GM21526 (cell line): ENCODE results near the gene VEZF1.
"Not testable (repeated sequence)": the region's sequence is repeated elsewhere in the genome, so short reads cannot be mapped to it uniquely, and the experiment has no call there.

Source experiments
- ATAC-seq: cut with Tn5 transposase; IDR thresholded peaks from one replicate; pipeline ENCODE4 v1.9.1; 2021; ENCODE audit warnings: moderate library complexity; ENCODE audit not compliant: unreplicated experiment, low FRiP score

The VEZF1 gene

DNA sequence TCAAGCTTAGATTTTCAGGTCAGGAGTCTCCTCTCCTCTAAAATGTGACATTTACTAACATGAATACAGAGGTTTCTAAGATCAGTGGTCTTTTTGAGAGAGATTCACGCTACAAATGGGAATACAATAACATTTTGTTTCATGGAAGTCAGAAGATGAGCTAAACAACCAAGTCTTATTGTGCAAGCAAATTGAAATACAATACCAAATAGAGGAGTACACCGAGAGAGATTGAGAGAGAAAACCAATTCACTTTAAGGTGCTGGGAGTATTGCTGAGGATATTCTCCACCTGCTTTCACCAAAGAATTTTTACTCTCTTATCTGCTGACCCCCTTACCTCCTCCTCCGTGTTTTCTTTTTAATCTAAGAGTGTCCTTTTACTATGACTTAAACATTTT lies 11.5 kb downstream of the VEZF1 start:
- ATAC-seq: no peak

DNA sequence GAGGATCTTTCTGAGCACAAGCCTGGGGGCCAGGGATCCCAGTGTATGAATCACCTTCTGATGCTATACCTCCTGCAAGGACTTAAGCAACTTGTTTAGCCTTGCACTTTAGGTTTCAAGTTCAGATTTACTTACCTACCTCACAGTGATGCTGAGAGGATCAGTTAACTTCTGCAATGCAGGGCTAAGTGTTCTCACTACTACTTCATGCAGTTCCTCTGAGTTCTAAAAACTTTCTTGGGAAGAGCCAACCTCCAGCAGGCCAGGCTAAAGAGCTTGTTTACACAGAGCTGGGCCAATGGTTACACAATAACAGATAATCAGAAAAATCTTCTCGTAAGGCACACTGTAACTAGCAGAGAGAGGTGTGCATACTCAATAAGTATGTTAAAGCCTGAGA lies 13.0 kb downstream of the VEZF1 start:
- ATAC-seq: no peak

DNA sequence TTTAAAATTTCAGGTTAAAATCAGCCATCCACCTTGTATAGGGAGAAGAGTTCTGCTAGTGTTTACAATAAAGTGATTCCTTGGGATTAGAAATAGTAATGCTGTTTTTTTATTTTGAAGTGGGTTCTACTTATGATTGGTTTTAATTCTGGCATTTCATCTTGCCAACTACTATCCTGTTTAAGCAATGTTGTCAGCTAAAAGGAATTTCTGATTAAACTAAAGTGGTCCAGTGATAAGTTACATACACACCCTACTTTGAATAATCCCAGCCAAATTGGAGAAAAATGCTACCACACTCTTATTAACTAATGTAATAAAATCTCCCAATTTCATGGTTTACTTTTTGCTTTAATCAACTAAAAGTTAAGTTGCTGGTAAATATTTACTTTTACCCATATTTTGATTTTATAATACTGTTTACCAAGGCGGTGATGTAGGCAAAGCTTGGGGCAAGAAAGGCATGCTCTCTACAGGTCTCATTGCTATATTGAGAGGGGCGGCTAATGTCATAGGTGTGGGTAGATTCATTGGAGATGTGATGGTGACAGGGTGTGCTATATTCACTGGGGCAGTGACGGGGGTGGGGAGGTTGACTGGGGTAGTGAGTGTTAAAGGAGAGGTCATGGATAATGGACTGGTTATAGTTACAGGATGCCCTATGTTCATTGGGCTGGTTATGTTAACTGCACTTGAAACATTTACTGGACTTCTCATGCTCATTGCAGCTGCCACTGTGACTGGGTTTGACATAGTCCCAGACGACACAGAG lies 13.8 kb downstream of the VEZF1 start:
- not testable (repeated sequence) for ATAC-seq

DNA sequence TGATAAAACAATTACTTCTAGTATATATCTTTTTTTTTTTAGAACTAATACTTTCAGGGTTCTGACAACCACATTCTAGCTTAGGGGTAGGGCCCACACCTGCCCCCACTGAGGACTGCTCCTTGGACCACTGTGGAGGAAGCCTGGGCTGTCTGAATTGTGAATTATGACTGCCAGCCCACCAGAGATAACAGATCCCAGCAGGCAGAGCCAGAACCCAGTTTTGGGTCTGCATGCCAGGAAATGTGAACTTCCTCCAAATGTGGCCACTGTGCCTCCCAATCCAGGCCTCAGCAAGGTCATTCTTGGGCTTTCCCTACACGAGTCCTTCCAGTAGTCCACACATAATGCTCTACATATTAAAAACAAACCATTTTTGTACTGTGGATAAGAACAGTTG lies 15.9 kb downstream of the VEZF1 start:
- ATAC-seq: no peak

DNA sequence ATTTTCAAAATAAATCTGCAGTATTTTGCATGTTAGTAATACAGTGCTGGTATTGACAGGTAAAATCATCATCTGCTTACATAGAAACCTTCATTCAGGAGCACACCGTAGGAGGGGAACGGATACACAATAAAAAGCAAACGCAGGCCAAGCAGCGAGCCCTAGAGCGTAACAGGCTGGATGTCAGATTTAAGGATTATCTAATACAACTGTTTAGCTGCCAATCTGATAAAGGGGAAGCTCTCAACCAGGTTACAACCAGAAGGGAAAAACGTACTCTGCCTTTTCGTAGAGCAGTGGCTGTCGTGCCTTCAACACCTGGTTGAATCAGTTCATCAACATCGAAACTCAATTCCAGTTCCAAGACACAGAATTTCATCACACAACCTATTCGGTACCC lies 16.5 kb downstream of the VEZF1 start:
- ATAC-seq: no peak

DNA sequence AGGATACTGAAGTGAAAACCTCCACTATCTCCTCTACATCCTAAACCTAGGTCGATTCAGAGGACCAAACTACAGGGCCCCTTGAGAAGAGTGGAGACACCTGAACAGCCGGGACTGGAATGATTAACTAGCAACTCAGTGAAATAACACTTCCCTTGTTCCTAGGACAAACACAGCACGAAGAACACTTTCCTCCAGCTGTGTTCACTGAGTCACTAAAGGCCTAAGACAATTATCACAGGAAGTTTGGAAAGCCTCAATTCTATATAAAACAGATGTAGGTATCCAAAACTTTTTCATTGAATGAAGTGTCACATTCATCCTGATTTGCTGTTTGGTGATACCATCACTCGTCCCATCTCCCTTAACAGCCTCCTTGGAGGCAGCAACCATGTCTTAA lies 17.3 kb downstream of the VEZF1 start:
- ATAC-seq: no peak

DNA sequence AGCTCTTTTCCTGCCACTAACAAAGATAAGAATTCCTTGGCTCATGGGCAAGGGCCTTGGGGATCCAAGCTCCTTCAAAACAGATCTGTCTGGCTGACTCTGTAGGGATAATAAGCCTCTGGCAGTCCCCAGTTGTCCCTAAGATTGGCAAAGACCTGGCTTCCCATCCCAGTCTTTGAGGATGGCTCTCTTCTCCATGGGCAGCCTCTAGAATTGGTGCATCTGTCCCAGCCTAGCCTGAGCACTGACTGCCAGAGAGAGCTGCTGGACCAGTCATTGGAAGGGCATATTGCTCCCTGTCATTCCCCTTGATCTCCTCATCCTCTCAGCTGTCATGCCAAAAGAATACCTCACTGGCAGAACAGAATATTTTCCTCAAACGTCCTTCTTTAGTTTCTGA lies 19.6 kb downstream of the VEZF1 start:
- ATAC-seq: no peak

DNA sequence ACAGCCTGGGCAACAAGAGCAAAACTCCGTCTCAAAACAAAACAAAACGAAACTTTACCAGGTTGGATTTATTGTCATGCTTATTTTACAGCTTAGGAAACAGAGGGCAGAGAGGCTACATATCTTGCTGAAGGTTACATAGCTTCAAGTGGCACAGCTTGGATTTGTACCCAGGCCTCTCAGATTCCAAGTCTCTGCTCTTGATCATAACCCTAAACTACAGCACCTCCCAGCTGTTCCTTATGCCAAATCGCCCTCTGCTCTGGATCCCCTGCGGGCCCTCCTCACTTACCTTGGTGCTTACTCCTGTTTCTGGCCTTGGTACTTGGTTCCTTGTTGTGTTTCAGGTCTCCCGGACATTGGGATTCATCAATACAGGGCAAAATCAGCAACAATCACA lies 21.2 kb downstream of the VEZF1 start:
- no peak for ATAC-seq

DNA sequence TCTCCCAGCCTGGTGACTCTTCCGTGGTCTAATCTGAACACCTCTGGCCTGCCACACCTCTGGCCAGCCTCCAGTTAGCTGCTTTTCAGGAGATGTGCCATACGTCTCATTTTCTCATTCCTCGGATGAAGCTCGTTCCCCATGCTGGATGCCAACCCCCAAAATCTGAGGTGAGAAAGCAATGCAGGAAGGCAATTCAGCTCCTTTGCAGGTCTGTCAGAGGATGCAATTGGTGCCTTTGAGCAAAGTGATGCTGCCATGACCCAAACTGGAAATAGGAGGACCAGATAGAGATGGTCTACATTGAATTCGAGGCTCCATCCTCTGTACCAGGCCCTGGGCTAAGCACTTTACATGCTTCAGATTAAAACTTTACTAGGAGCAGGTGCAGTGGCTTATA lies 21.8 kb downstream of the VEZF1 start:
- ATAC-seq: no peak

DNA sequence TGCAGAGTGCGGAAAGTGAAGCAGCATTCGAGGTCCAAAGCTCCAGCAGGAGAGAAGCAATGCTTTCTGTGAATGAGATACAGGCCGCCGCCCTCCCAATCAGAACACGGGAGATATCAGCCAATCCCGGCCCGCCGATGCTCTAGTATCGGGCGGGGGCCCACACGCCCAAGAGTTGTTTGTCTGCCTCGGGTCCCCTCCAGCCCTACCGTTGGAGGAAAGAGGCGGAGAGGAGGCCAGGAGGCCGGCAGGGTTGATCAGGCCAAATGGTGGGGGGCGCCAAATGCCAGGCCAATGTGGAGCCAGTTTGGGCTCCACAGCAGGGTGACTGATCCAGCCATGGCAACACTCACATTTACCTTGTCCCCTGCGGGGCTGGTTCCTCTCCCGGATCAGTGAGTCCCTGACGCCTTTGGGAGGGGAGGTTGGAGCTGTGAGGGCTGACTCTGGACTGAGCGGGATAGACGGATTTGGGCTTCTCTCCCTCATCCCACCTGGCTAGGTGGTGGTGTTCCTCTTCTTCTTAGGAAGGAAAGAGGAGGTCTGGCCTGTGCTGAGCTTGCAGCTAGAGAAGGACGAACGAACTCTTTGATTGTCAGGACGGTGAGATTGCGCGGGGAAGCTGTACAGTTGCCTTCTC lies 22.4 kb downstream of the VEZF1 start:
- no peak for ATAC-seq

DNA sequence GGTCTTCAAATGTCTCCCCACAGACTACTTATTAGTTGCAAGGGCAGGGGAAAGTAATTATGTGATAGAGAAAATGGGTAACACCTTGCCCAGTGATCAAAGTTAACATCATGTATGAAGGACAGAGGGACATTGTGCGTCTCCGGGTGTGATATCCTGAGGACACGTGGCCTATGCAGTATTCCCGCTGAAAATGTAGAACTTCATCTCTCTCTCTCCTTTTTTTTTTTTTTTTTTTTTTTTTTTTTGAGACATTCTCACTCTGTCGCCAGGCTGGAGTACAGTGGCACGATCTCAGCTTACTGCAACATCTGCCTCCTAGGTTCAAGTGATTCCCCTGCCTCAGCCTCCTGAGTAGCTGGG lies 24.9 kb downstream of the VEZF1 start:
- no peak for ATAC-seq

DNA sequence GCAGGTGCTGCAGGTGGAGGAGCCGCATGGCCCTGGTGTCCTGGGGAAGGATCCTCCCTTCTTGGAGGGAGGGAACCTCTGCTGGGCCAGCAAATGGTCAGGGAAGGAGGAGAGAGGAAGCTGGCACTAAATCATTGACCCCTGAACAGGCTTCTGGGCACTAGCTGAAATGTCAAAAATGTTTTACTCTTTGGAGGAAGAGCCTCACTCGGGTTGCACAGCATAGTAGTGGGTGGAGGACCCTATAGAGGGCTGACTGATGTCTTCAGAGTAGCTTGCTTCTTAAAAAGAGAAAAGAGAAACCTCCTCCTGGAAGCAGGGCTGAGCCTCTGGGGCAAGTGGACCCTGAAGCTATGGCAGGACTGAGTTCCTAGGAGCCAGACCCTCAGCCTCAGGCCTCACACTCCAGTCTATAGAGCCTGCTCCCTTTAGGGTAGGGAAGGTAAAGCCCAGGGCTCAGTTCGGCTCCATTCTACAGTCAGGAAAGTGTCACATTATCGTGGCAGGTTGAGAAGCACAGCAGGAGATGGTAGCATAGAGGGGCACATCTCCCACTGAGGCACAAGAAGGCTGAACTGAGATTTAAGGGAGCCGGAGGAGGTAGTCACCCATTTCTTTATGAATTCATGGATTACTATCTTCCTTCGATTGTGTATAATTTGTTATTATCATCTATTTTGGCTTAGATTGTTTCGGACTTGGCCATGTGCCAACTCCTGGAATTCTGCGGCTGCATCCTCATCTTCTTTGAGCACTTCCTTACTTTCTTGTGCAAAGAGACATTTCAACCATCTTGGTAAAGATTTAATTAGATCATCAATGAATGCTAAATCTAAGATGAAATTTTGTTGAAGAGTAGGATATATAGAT lies 25.5 kb downstream of the VEZF1 start:
- no peak for ATAC-seq

DNA sequence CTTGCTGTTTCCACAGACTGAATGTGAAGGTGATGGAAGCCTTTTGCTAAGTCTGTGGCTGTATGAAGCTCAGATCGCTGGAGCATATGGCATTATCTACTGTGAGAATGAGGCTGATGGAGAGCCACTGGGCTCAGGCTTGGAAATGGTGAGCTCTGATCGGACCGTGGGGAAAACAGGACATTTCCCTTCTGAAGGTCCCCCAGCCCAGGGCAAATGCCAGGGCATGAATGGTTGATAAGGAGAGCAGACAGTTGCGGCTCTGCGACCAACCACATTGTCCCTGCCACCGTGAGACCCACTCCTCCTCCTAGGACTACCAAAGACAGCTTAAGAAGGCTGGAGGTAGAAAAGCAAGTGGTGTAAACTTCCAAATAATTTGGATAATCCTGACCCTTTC lies 28.1 kb downstream of the VEZF1 start:
- no peak for ATAC-seq

DNA sequence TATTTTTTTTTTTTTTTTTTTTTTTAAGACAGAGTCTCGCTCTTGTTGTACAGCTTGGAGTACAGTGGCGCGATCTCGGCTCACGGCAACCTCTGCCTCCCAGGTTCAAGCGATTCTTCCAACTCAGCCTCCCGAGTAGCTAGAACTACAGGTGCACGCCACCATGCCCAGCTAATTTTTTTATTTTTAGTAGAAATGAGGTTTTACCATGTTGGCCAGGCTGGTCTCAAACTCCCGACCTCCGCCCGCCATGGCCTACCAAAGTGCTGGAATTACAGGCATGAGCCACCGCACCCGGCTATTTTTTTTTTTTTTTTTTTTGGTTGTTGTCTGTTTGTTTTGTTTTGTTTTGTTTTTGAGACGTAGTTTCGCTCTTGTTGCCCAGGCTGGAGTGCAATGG lies 29.7 kb downstream of the VEZF1 start:
- ATAC-seq: not testable (repeated sequence)

DNA sequence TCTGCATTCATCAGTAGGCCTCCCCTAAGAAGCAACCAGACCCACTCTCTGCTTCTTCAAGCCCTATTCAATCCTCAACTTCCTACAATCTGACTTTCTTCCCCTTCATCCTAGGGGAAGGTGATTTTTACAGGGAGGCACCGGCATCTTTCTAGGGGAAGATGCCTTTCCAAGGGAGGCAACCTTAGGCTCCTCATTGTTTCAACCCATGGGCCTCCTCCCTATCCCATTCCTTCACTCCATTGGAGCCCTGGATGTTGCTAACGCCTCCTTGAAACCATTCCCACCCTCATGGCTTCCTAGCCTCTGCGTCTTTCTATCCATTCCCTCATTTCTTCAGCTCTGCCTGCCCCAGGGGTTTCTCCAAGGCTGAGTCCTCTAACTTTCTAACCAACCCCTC lies 30.2 kb downstream of the VEZF1 start:
- no peak for ATAC-seq

DNA sequence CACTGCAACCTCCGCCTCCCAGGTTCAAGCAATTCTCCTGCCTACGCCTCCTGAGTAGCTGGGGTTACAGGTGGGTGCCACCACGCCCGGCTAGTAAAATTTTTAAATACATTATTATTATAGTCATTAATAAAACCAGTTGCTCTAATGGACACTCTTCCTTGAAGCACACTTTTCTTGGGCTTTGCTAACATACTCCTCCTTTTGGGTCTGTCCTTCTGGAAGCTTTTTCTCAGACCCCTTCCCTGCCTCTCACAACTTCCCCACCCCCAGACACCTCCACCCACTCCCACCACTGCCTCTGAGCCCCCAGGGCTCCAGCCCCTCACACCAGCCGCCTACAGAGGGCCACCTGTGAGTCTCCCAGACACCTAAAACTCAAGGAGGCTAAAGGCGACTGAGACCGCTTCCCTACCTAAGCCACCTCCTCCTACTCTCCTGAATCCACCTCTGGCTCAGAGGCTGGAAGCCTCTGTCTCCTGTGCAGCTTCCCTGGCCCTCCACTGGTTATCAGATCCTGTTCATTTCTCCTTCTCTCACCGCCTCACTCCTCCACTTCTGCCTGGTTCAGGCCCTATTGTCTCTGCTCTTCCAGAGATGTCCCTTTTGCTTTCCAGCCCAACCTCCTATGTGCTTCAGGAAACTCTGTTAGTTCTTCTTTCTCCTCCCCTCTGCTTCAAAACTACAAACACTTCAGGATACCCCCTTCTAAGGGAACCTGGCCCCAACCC lies 30.8 kb downstream of the VEZF1 start:
- no peak for ATAC-seq

DNA sequence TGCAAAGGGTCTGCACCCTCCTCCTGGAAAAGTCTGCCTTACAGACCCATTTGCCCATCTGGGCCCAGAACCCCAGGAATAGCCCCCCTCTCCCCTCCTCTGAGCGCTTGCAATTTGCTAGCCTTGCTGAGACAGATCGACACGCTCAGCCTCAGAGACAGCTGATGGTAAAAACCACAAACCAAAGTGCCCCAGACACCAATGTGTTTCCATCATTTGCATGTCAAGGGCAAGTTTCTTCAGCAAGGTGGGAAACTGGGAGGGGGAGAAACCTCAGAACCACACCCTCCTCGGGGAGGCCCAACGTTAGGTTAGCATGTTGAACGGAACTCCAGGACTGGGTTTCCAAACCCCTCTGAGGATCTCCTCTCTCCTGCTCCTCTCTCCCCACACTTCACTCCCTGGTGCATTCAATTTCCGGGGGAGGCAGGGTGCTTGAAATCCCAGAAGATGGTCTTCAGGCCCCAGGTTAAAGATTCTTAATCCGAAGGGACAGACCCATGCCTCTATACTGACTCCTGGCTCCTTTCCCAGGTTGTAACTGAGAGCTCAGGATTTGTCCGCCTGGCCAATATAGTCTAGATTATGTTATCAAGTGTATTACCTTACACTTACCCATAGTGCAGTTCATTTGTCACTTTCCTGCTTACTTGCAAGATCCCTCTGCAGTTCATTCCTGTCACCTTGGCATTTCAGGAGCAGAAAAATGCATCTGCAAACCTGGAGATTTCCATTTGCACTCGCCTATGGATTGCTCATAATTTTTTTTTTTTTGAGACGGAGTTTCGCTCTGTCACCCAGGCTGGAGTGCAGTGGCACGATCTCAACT lies 31.5 kb downstream of the VEZF1 start:
- ATAC-seq: no peak

DNA sequence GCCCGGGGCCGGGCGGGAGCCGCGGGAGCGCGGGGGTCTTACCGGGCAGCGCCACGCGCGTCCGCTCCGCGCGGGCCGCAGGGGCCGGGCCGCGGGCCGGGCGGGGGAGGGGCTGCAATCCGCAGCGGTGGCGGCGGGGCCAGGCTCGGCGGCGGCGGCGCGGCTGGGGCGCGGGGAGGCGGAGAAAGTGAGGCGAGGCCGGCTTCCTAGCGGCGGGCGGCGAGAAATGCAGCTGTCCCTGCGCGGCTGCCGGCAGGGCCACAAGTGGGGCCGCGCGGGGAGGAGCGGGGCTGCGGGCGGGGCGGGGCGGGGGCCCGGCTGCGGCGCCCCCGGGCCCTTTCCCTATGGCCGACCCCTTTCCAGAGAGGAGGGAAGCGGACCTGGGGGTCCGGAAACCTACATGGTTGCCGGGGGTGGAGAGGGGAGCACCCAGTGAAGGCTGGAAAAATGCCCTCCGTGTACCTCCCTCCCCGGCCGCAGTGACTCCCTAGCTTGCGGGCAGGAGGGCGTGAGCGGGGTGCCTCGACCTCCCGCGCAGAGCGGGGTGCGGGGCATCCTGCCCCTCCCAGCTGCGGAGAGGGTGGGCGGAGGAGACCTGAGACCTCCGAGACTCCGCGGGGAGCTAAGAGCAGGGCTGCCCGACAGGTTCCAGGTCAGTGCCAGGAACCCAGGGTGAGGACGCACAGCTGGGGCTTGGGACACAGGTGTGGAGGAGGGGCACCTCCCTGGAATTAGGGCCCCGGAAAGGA lies 32.7 kb downstream of the VEZF1 start, which contains the start of gene CUEDC1:
TSS of gene CUEDC1 (minus strand) at position 230 of the 749 bp plus-strand sequence. CDS start 69,848 bp downstream, outside the sequence.
- ATAC-seq: peak; percentile 41
